ENCODE measurements around the gene STX3.

DNA sequence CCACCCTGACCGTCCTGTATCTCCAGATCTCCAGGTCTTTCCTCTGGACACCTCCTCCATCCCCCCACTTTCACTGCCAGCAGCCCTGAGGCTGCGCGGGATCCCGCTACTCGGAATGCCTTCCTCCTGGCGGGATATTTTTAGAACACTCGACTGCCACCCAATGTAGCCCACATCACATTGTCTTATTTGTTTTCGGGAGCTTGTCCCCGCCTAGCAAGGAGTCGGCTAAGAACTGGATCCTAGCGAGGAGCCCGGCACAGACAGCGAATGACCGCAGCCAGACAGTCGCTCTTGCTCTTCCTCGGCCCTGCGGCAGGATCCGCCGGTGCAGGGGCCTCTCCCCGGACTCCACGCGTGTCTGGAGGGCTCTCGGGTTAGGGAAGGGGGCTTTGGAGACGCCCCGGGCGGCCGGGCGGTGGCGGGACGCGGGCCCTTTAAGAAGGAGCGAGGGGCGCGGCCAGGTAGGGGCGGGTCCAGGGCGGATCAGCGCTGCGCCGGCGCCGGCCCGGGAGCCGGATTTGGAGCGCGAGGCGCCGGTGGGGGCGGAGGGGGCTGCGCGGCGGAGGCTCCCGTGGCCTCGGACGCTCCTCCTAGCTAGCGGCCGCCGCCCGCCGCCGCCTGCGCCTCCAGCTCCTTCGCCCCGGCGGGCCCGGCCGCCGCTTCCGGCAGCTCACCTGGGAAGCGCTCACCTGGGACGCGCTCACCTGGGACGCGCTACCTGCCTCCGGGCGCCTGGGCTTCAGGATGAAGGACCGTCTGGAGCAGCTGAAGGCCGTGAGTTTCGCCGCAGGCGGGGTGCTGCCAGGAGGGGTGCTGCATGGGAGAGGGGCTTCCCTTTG lies at the start of gene STX3:
- TF ChIP-seq, protein P1, sequence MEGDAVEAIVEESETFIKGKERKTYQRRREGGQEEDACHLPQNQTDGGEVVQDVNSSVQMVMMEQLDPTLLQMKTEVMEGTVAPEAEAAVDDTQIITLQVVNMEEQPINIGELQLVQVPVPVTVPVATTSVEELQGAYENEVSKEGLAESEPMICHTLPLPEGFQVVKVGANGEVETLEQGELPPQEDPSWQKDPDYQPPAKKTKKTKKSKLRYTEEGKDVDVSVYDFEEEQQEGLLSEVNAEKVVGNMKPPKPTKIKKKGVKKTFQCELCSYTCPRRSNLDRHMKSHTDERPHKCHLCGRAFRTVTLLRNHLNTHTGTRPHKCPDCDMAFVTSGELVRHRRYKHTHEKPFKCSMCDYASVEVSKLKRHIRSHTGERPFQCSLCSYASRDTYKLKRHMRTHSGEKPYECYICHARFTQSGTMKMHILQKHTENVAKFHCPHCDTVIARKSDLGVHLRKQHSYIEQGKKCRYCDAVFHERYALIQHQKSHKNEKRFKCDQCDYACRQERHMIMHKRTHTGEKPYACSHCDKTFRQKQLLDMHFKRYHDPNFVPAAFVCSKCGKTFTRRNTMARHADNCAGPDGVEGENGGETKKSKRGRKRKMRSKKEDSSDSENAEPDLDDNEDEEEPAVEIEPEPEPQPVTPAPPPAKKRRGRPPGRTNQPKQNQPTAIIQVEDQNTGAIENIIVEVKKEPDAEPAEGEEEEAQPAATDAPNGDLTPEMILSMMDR (IDR thresholded peaks at IDR 0.05; ENCODE audit: low read depth, low read length): no peak
- no peak for TF ChIP-seq EZH2phosphoT487 (IDR thresholded peaks at IDR 0.05; ENCODE audit: low read depth)

All from OCI-LY3 (cell line).